Activated CD4-positive, CD25-positive, alpha-beta regulatory T cell treated with anti-CD3 and anti-CD28 coated beads, Interleukin-2, amount 50 U/mL, for 16 hours (primary cell): ENCODE measurements around the gene ARMH4.
"Not testable (repeated sequence)": the region's sequence is repeated elsewhere in the genome, so short reads cannot be mapped to it uniquely, and the experiment has no call there.

Experiments
- DNase-seq: peaks from one replicate; pipeline ENCODE4 v3.0.0-alpha.2; 2020; ENCODE audit warnings: low read depth, low spot score

Gene ARMH4

GRCh38 chr14:58145936-58146335, 6.1 kb downstream of the ARMH4 start:
- no peak for DNase-seq

- no peak for DNase-seq
Measured at GRCh38 chr14:58143106-58143505, 8.9 kb downstream of the ARMH4 start.

- DNase-seq = no peak
Measured at GRCh38 chr14:58141893-58142292, 10.1 kb downstream of the ARMH4 start.

GRCh38 chr14:58138714-58139482, 13.1 kb downstream of the ARMH4 start:
- DNase-seq = no peak

- no peak for DNase-seq
Measured at GRCh38 chr14:58138031-58138713, 13.8 kb downstream of the ARMH4 start.

- DNase-seq = no peak
Measured at GRCh38 chr14:58133739-58134138, 18.3 kb downstream of the ARMH4 start.

GRCh38 chr14:58131386-58131785, 20.6 kb downstream of the ARMH4 start:
- DNase-seq = no peak

GRCh38 chr14:58130116-58130782, 21.8 kb downstream of the ARMH4 start:
- no peak for DNase-seq

GRCh38 chr14:58129208-58129607, 22.8 kb downstream of the ARMH4 start:
- no peak for DNase-seq

- no peak for DNase-seq
Measured at GRCh38 chr14:58128416-58128815, 23.6 kb downstream of the ARMH4 start.

GRCh38 chr14:58122546-58122945, 29.5 kb downstream of the ARMH4 start:
- not testable (repeated sequence) for DNase-seq

GRCh38 chr14:58121530-58122186, 30.4 kb downstream of the ARMH4 start:
- DNase-seq = no peak

GRCh38 chr14:58119381-58119780, 32.6 kb downstream of the ARMH4 start:
- no peak for DNase-seq

- DNase-seq = no peak
Measured at GRCh38 chr14:58118097-58118815, 33.8 kb downstream of the ARMH4 start.

GRCh38 chr14:58109744-58110143, 42.3 kb downstream of the ARMH4 start:
- DNase-seq = no peak

GRCh38 chr14:58108717-58109116, 43.3 kb downstream of the ARMH4 start:
- DNase-seq = no peak

GRCh38 chr14:58107947-58108552, 44.0 kb downstream of the ARMH4 start:
- DNase-seq = no peak

GRCh38 chr14:58107041-58107440, 45.0 kb downstream of the ARMH4 start:
- DNase-seq = no peak

GRCh38 chr14:58106446-58106845, 45.6 kb downstream of the ARMH4 start:
- no peak for DNase-seq

- no peak for DNase-seq
Measured at GRCh38 chr14:58104808-58105207, 47.2 kb downstream of the ARMH4 start.

- DNase-seq = no peak
Measured at GRCh38 chr14:58100735-58101368, 51.2 kb downstream of the ARMH4 start.
